Stimulated activated CD8-positive, alpha-beta memory T cell treated with anti-CD3 and anti-CD28 coated beads, Interleukin-12 subunit alpha, Interleukin-12 subunit beta, amount 100 ng/mL, for 24 hours (primary cell): ENCODE data around the gene CEBPA.

ENCODE experiments used
- DNase-seq: peaks from one replicate; pipeline ENCODE4 v3.0.0-alpha.2; 2020; ENCODE audit errors: extremely low read depth

CEBPA gene

GRCh38 chr19:33302175-33302973 lies at the start of gene CEBPA:
Gene CEBPA, minus strand, starts transcription at chr19:33302534. Its CDS starts 120 bp downstream, at chr19:33302414.
- no peak for DNase-seq

GRCh38 chr19:33350538-33351309 lies 48.4 kb upstream of the CEBPA start:
- no peak for DNase-seq

- no peak for DNase-seq
Measured at GRCh38 chr19:33349319-33350289, 47.3 kb upstream of the CEBPA start.

- DNase-seq: no peak
Measured at GRCh38 chr19:33348301-33349010, 46.1 kb upstream of the CEBPA start.

GRCh38 chr19:33347300-33347699 lies 45.0 kb upstream of the CEBPA start:
- DNase-seq: no peak

- no peak for DNase-seq
Measured at GRCh38 chr19:33346665-33347064, 44.3 kb upstream of the CEBPA start.

- DNase-seq: no peak
Measured at GRCh38 chr19:33345163-33345562, 42.8 kb upstream of the CEBPA start.

GRCh38 chr19:33344573-33344925 lies 42.2 kb upstream of the CEBPA start:
- DNase-seq: no peak

- no peak for DNase-seq
Measured at GRCh38 chr19:33343859-33344572, 41.7 kb upstream of the CEBPA start.

GRCh38 chr19:33343301-33343700 lies 41.0 kb upstream of the CEBPA start:
- DNase-seq: no peak

- no peak for DNase-seq
Measured at GRCh38 chr19:33340991-33341390, 38.7 kb upstream of the CEBPA start.

- DNase-seq: no peak
Measured at GRCh38 chr19:33339016-33339984, 37.0 kb upstream of the CEBPA start.

- no peak for DNase-seq
Measured at GRCh38 chr19:33335446-33335845, 33.1 kb upstream of the CEBPA start.

- DNase-seq: no peak
Measured at GRCh38 chr19:33334271-33334670, 31.9 kb upstream of the CEBPA start.

GRCh38 chr19:33333642-33334041 lies 31.3 kb upstream of the CEBPA start:
- DNase-seq: no peak

GRCh38 chr19:33333151-33333550 lies 30.8 kb upstream of the CEBPA start:
- DNase-seq: no peak

GRCh38 chr19:33332248-33332647 lies 29.9 kb upstream of the CEBPA start:
- DNase-seq: no peak

GRCh38 chr19:33329736-33330135 lies 27.4 kb upstream of the CEBPA start:
- DNase-seq: no peak

GRCh38 chr19:33329060-33329459 lies 26.7 kb upstream of the CEBPA start:
- DNase-seq: no peak

- DNase-seq: no peak
Measured at GRCh38 chr19:33325920-33326319, 23.6 kb upstream of the CEBPA start.
